GM21526 (cell line): Measurements from ENCODE around the gene EMC7.
"Not testable (repeated sequence)": the region's sequence is repeated elsewhere in the genome, so short reads cannot be mapped to it uniquely, and the experiment has no call there.

ENCODE experiments used
- ATAC-seq: cut with Tn5 transposase; IDR thresholded peaks from one replicate; pipeline ENCODE4 v1.9.1; 2021; ENCODE audit warnings: moderate library complexity; ENCODE audit not compliant: unreplicated experiment, low FRiP score

EMC7 gene

GRCh38 chr15:34101366-34102174, at the start of gene EMC7, which contains the start of gene PGBD4:
Gene EMC7 (minus strand): TSS chr15:34101862. CDS start chr15:34101839, 23 bp downstream.
Gene PGBD4 (plus strand): TSS chr15:34102083. CDS start chr15:34102532, 449 bp downstream.
- ATAC-seq = peak; percentile 95

GRCh38 chr15:34147371-34148140, 45.9 kb upstream of the EMC7 start:
- ATAC-seq = no peak

- ATAC-seq = no peak
Measured at GRCh38 chr15:34133511-34133910, 31.8 kb upstream of the EMC7 start.

- no peak for ATAC-seq
Measured at GRCh38 chr15:34132881-34133280, 31.2 kb upstream of the EMC7 start.

- ATAC-seq = no peak
Measured at GRCh38 chr15:34128898-34129297, 27.2 kb upstream of the EMC7 start.

- ATAC-seq = no peak
Measured at GRCh38 chr15:34126522-34126921, 24.9 kb upstream of the EMC7 start.

- no peak for ATAC-seq
Measured at GRCh38 chr15:34125945-34126344, 24.3 kb upstream of the EMC7 start.

GRCh38 chr15:34124651-34125050, 23.0 kb upstream of the EMC7 start:
- ATAC-seq = no peak

GRCh38 chr15:34122771-34123183, 21.1 kb upstream of the EMC7 start:
- no peak for ATAC-seq

GRCh38 chr15:34121786-34122185, 20.1 kb upstream of the EMC7 start:
- ATAC-seq = not testable (repeated sequence)

GRCh38 chr15:34120420-34120819, 18.8 kb upstream of the EMC7 start:
- ATAC-seq = not testable (repeated sequence)

- no peak for ATAC-seq
Measured at GRCh38 chr15:34119291-34119690, 17.6 kb upstream of the EMC7 start.

- no peak for ATAC-seq
Measured at GRCh38 chr15:34116620-34117019, 15.0 kb upstream of the EMC7 start.

GRCh38 chr15:34114739-34115138, 13.1 kb upstream of the EMC7 start:
- no peak for ATAC-seq

- ATAC-seq = no peak
Measured at GRCh38 chr15:34114215-34114614, 12.6 kb upstream of the EMC7 start.

- no peak for ATAC-seq
Measured at GRCh38 chr15:34111488-34111887, 9.8 kb upstream of the EMC7 start.

- no peak for ATAC-seq
Measured at GRCh38 chr15:34109797-34110663, 8.4 kb upstream of the EMC7 start.

- no peak for ATAC-seq
Measured at GRCh38 chr15:34107315-34107714, 5.7 kb upstream of the EMC7 start.

GRCh38 chr15:34106423-34106822, 4.8 kb upstream of the EMC7 start:
- no peak for ATAC-seq

- no peak for ATAC-seq
Measured at GRCh38 chr15:34102175-34102925, 688 bp upstream of the EMC7 start.
